Chondrocyte (in vitro differentiated cells): ENCODE results near the gene TMEM92. TPM values are rescaled to one million over a fixed set of nuclear protein-coding genes. Genes with fewer than 3 reads are reported as not detected.
"Not testable (repeated sequence)": the region's sequence is repeated elsewhere in the genome, so short reads cannot be mapped to it uniquely, and the experiment has no call there.

Source experiments
- DNase-seq: peaks from one replicate; pipeline ENCODE4 v3.0.0; 2021; ENCODE audit warnings: mixed read lengths, low spot score
- H3K27ac Mint-ChIP-seq: one replicate; pipeline ENCODE4 v1.8.0; 2021; ENCODE audit warnings: mild to moderate bottlenecking, moderate library complexity, mixed read lengths; ENCODE audit not compliant: unreplicated experiment
- H3K27me3 Mint-ChIP-seq: 2 replicates; pipeline ENCODE4 v1.8.0; 2021; ENCODE audit warnings: low read depth, mixed read lengths
- H3K36me3 Mint-ChIP-seq: 2 replicates; pipeline ENCODE4 v1.8.0; 2021; ENCODE audit warnings: low read depth, mixed read lengths
- H3K4me1 Mint-ChIP-seq: 2 replicates; pipeline ENCODE4 v1.8.0; 2021; ENCODE audit warnings: low read depth, mild to moderate bottlenecking, mixed read lengths
- H3K4me3 Mint-ChIP-seq: one replicate; pipeline ENCODE4 v1.8.0; 2021; ENCODE audit warnings: mild to moderate bottlenecking, moderate library complexity, mixed read lengths; ENCODE audit not compliant: unreplicated experiment
- H3K9me3 Mint-ChIP-seq: 2 replicates; pipeline ENCODE4 v1.8.0; 2021; ENCODE audit warnings: low read depth, mixed read lengths
- total RNA-seq: library from RNA; stranded (reverse); gene quantifications from 3 replicates; pipeline ENCODE4 v1.2.1, GENCODE V29; 2021
- TF ChIP-seq, protein P1 (sequence below): fragments of 200-600 bp; sonication (generic); IDR thresholded peaks from 2 replicates; pipeline ENCODE4 v1.5.0; 2021; ENCODE audit warnings: antibody characterized with exemption, mild to moderate bottlenecking, moderate library complexity

TMEM92 gene
- total RNA-seq, 1 donor from 2014 or later: 1.6 TPM

DNA sequence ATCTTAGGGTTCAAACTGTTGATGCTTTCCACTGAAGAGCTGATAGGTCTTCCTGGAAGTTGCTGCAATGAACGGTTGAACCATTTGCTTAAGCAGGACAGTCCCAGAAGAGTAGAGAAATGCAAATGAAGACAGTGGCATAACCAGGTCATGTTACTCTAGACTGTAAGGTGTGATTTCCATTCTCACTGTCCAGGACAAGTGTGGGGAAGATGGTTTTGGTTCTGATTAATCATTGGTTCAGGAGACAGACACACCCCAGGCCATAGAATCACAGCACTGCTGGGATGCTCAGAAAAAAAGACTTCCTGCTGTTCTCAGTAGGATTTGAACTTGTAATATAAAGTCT lies 36.8 kb downstream of the TMEM92 start:
- TF ChIP-seq, protein P1, sequence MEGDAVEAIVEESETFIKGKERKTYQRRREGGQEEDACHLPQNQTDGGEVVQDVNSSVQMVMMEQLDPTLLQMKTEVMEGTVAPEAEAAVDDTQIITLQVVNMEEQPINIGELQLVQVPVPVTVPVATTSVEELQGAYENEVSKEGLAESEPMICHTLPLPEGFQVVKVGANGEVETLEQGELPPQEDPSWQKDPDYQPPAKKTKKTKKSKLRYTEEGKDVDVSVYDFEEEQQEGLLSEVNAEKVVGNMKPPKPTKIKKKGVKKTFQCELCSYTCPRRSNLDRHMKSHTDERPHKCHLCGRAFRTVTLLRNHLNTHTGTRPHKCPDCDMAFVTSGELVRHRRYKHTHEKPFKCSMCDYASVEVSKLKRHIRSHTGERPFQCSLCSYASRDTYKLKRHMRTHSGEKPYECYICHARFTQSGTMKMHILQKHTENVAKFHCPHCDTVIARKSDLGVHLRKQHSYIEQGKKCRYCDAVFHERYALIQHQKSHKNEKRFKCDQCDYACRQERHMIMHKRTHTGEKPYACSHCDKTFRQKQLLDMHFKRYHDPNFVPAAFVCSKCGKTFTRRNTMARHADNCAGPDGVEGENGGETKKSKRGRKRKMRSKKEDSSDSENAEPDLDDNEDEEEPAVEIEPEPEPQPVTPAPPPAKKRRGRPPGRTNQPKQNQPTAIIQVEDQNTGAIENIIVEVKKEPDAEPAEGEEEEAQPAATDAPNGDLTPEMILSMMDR: no peak
- H3K4me1 Mint-ChIP-seq: peaks cover 6% of the 10 kb centered on the region
- H3K27me3 Mint-ChIP-seq: peaks cover 14% of the 10 kb centered on the region
- H3K4me3 Mint-ChIP-seq: no peak overlapping the region
- H3K9me3 Mint-ChIP-seq: no peaks in the 10 kb centered on the region
- H3K27ac Mint-ChIP-seq: no peak overlapping the region
- no peaks in the 10 kb centered on the region for H3K36me3 Mint-ChIP-seq
- DNase-seq: no peak

DNA sequence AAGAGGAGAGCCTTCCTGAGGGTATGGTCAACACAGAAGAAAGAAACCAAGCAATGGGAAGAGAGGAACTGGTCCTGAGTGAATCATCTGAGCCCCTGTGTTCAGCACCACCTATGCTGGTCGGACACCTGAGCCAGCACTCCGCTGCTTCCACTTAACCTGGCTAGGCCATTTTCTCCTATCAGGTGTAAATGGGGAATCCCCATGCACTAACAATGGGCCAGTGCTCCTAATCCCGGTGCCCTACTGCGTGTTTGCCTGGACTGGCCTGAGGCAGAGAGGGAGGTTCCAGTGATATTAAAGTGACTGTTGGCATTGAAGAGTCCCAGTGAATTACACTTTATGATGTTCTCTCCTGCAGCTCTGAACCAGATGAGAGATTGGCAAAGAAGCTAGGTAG lies 37.2 kb downstream of the TMEM92 start:
- Mint-ChIP-seq H3K36me3 (no peaks in the 10 kb centered on the region), H3K4me3 (no peak overlapping the region)

DNA sequence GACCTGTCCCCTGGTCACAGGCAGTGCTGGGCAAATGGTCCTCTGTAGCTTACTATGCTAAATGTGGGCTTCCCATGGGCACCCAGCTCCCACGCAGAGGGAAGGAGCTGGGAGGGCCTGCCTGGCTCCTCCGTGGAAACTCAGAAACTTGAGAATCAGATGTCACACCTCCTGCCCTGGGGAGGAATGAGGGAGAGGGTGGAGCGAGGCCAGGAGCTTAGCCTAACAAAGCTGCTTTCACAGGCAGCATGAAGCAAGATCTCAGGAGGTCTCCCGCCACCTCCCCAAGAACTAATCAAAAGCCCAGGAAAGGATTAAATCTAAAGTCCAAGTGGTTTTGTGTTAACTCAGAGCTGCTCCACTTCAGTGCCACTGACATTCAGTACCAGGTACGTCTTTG lies 38.0 kb downstream of the TMEM92 start:
- no peak overlapping the region for H3K27ac Mint-ChIP-seq
- TF ChIP-seq, protein P1: no peak
- no peaks in the 10 kb centered on the region for H3K9me3 Mint-ChIP-seq
- peaks cover 6% of the 10 kb centered on the region for H3K4me1 Mint-ChIP-seq
- peaks cover 14% of the 10 kb centered on the region for H3K27me3 Mint-ChIP-seq
- H3K36me3 Mint-ChIP-seq: no peaks in the 10 kb centered on the region
- no peak overlapping the region for H3K4me3 Mint-ChIP-seq
- no peak for DNase-seq

More for the DNA sequence above, 37.2 kb downstream of the TMEM92 start:
- Mint-ChIP-seq H3K27me3 (peaks cover 14% of the 10 kb centered on the region), H3K9me3 (no peaks in the 10 kb centered on the region), H3K4me1 (peaks cover 6% of the 10 kb centered on the region), H3K27ac (no peak overlapping the region)
- DNase-seq: peak; percentile 24
- TF ChIP-seq, protein P1: no peak

DNA sequence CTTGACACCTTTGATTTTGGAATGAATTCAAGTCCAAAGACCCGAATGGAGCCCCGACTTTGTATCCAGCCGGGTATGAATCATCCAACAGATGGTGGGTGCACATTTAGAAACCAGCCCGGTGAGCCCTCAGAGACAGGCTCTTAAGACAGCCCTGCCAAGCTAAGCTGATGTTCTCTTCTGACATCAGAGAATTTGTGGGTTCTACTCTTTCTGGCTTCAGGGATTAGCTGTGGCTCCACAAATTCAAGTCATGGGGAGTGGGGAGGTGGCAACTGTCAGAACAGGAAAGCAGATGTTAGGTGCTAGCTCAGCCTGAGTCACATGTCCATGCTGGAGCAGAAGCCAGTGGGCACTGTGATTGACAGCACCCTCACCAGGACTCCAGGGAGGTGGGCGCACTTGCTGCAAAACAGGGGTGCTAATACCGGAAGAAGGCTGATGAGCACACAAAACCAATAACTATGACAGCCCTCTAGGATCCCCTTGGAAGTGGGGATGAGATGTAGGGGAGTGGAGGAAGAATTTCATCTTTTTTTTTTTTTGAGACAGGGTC lies 40.3 kb downstream of the TMEM92 start:
- Mint-ChIP-seq H3K4me1 (peaks cover 6% of the 10 kb centered on the region), H3K36me3 (no peaks in the 10 kb centered on the region), H3K27ac (no peak overlapping the region), H3K27me3 (peaks cover 14% of the 10 kb centered on the region), H3K9me3 (no peaks in the 10 kb centered on the region), H3K4me3 (no peak overlapping the region)
- no peak for DNase-seq
- TF ChIP-seq, protein P1: no peak

DNA sequence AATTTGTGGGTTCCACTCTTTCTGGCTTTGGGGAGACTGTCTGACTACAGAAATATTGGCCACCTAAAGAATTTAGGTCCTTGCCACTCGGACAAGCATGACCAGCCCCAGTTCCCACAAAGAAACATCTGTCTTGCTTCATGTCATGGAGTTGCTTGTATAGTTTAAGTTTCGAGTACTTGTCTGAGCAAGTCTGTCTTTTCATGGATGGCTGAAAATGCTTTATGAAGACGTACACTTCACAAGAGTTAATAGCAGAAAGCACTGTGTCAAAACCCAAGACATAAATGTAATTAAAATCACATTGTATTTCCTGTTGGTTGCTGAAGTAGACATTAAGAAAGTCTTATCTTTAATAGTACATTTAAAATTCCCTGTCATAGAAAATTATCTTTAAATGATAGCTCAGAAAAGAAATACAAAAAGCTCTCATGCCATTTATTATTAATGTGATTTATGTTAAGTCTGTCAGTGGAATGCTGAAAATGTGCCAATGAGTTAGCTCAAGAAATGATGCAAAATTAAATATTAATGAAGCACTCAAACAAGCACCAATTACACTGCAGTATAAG lies 41.8 kb downstream of the TMEM92 start:
- TF ChIP-seq, protein P1: no peak
- Mint-ChIP-seq H3K27ac (no peak overlapping the region), H3K9me3 (no peaks in the 10 kb centered on the region), H3K36me3 (no peaks in the 10 kb centered on the region), H3K4me1 (peaks cover 6% of the 10 kb centered on the region), H3K27me3 (peaks cover 11% of the 10 kb centered on the region), H3K4me3 (no peak overlapping the region)
- no peak for DNase-seq

DNA sequence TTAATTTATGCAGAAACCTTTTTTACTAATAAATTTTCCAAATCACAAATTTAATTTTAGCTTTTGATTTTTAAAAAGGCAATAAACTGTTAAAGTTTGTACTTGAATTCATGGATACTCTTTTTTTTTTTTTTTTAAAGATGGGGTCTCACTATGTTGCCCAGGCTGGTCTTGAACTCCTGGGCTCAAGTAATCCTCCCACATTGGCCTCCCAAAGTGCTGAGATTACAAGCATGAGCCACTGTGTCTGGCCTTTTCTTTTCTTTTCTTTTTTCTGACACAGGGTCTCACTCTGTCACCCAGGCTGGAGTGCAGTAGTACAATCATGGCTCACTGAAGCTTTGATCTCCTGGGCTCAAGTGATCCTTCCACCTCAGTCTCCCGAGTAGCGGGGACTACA lies 42.4 kb downstream of the TMEM92 start:
- DNase-seq, H3K36me3 Mint-ChIP-seq, H3K27ac Mint-ChIP-seq, H3K4me1 Mint-ChIP-seq, H3K4me3 Mint-ChIP-seq, H3K9me3 Mint-ChIP-seq: not testable (repeated sequence)
- peaks cover 11% of the 10 kb centered on the region for H3K27me3 Mint-ChIP-seq
